Measurements from ENCODE around the gene TCEAL1. TPM values are rescaled to one million over a fixed set of nuclear protein-coding genes. Genes with fewer than 3 reads are reported as not detected.
"Not testable (repeated sequence)": the region's sequence is repeated elsewhere in the genome, so short reads cannot be mapped to it uniquely, and the experiment has no call there.

TCEAL1 gene
- total RNA-seq, 1 experiment from 2014 or later = 4.9 TPM

GRCh38 chrX:103656617-103657016, 27.8 kb downstream of the TCEAL1 start:
- ATAC-seq (no peak), DNase-seq (ENCODE audit: low spot score) (no peak)
- Mint-ChIP-seq H3K9me3 (no peaks in the 10 kb centered on the region), H3K27me3 (ENCODE audit: low read depth) (peaks cover 7% of the 10 kb centered on the region), H3K4me3 (no peak overlapping the region), H3K36me3 (no peaks in the 10 kb centered on the region), H3K4me1 (no peaks in the 10 kb centered on the region), H3K27ac (no peak overlapping the region)
- TF ChIP-seq TP53 (CRISPR knock-in tag; IDR thresholded peaks at IDR 0.05) (no peak), TCF7 (CRISPR knock-in tag; IDR thresholded peaks at IDR 0.05; ENCODE audit: low read depth) (no peak), IRF1 (CRISPR knock-in tag; IDR thresholded peaks at IDR 0.05) (no peak), KAT7 (CRISPR knock-in tag; IDR thresholded peaks at IDR 0.05; ENCODE audit: borderline replicate concordance) (no peak), ZSCAN18 (CRISPR knock-in tag; IDR thresholded peaks at IDR 0.05) (no peak), USF1 (CRISPR knock-in tag; IDR thresholded peaks at IDR 0.05) (no peak), ZNF396 (CRISPR knock-in tag; IDR thresholded peaks at IDR 0.05; ENCODE audit: borderline replicate concordance) (no peak), ERG (CRISPR knock-in tag; IDR thresholded peaks at IDR 0.05) (no peak), ZNF219 (CRISPR knock-in tag; IDR thresholded peaks at IDR 0.05; ENCODE audit: borderline replicate concordance) (no peak), NR2C2 (CRISPR knock-in tag; IDR thresholded peaks at IDR 0.05) (no peak)
- POLR2A ChIA-PET = no interaction called here
- CTCF ChIA-PET = no interaction called here

- POLR2A ChIA-PET; H3K9me3 Mint-ChIP-seq; H3K4me3 Mint-ChIP-seq; H3K4me1 Mint-ChIP-seq; H3K27me3 Mint-ChIP-seq (ENCODE audit: low read depth); H3K36me3 Mint-ChIP-seq; CTCF ChIA-PET; DNase-seq (ENCODE audit: low spot score); ATAC-seq; H3K27ac Mint-ChIP-seq: not testable (repeated sequence)
These were observed 28.3 kb downstream of the TCEAL1 start for GRCh38 chrX:103657066-103657465.

- Mint-ChIP-seq H3K9me3 (no peaks in the 10 kb centered on the region), H3K4me1 (peaks cover 12% of the 10 kb centered on the region), H3K27ac (no peak overlapping the region), H3K27me3 (ENCODE audit: low read depth) (peaks cover 7% of the 10 kb centered on the region), H3K4me3 (no peak overlapping the region), H3K36me3 (no peaks in the 10 kb centered on the region)
- ChIA-PET POLR2A (no interaction called here), CTCF (no interaction called here)
- DNase-seq (ENCODE audit: low spot score) (no peak), ATAC-seq (no peak)
- TF ChIP-seq MXD4 (CRISPR knock-in tag; IDR thresholded peaks at IDR 0.05; ENCODE audit: borderline replicate concordance) (no peak), ZNF232 (CRISPR knock-in tag; IDR thresholded peaks at IDR 0.05) (no peak), ZNF396 (CRISPR knock-in tag; IDR thresholded peaks at IDR 0.05; ENCODE audit: borderline replicate concordance) (no peak), CTCF (IDR thresholded peaks at IDR 0.05) (no peak), ZNF532 (CRISPR knock-in tag; IDR thresholded peaks at IDR 0.05; ENCODE audit: borderline replicate concordance) (no peak), HMGA2 (CRISPR knock-in tag; IDR thresholded peaks at IDR 0.05) (no peak), ZNF121 (CRISPR knock-in tag; IDR thresholded peaks at IDR 0.05) (no peak), ZMAT4 (CRISPR knock-in tag; IDR thresholded peaks at IDR 0.05) (no peak), MYBL2 (CRISPR knock-in tag; IDR thresholded peaks at IDR 0.05) (no peak), NFATC4 (CRISPR knock-in tag; IDR thresholded peaks at IDR 0.05) (no peak), ZBTB21 (CRISPR knock-in tag; IDR thresholded peaks at IDR 0.05; ENCODE audit: borderline replicate concordance) (no peak), ZNF138 (CRISPR knock-in tag; conservative IDR thresholded peaks at IDR 0.05) (no peak), ZNF317 (CRISPR knock-in tag; IDR thresholded peaks at IDR 0.05; ENCODE audit: borderline replicate concordance, low read depth) (no peak)
These were observed 30.1 kb downstream of the TCEAL1 start for GRCh38 chrX:103658681-103659433.
